ENCODE data around the gene ZNF394. TPM values are rescaled to one million over a fixed set of nuclear protein-coding genes. Genes with fewer than 3 reads are reported as not detected.
A peak's percentile ranks its signal among the peaks of the same experiment; 100 is the strongest.

ZNF394 gene
- total RNA-seq, 1 experiment from 2014 or later: 28.5 TPM

GRCh38 chr7:99497766-99498545 is 2.1 kb downstream of the ZNF394 start:
- no peak for DNase-seq (ENCODE audit: low spot score)

DNA sequence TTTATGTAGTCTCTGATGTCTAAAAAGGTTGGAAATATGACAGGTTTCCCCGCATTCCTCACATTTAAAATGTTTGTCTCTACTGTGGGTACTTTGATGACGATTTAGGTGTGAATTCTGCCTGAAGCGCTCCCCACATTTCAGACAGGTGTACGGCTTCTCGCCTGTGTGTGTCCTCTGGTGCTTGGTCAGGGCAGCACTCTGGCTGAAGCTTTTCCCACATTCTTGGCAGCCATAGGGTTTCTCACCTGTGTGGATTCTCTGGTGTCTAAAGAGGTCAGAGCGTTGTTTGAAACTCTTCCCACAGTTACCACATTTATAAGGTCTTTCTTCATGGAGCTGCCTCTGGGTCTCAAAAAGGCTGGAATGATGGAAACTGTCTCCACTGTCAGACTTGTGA is 6.3 kb downstream of the ZNF394 start:
- DNase-seq (ENCODE audit: low spot score): no peak

DNA sequence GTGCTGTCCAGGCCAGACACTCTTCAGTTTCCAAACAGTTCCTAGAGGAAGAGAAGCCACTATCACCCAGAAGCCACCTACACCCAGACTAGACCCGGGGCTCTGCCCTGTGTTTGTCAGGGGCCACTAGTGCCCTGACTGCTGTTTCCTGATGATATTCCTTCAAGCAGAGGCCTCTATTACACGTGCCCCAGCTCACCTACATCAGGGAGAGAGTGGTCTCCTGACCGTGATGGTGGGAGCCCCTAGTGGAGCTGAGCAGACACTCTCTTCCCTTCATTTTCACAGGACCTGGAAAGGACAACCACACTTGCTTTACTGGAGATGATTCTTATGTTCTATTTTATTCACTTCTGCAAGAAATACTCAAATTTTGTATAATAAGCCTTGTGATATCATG is 9.2 kb downstream of the ZNF394 start:
- no peak for DNase-seq (ENCODE audit: low spot score)

- no peak for DNase-seq (ENCODE audit: low spot score)
Observed at GRCh38 chr7:99489235-99489634, 10.8 kb downstream of the ZNF394 start.

GRCh38 chr7:99485094-99485493 is 15.0 kb downstream of the ZNF394 start:
- no peak for DNase-seq (ENCODE audit: low spot score)

- DNase-seq (ENCODE audit: low spot score): no peak
Observed at GRCh38 chr7:99478464-99479440, 21.3 kb downstream of the ZNF394 start.

- no peak for DNase-seq (ENCODE audit: low spot score)
Observed at GRCh38 chr7:99476107-99476506, 24.0 kb downstream of the ZNF394 start.

- peak; percentile 69 for DNase-seq (ENCODE audit: low spot score)
Observed at GRCh38 chr7:99473315-99473596, 26.8 kb downstream of the ZNF394 start.

DNA sequence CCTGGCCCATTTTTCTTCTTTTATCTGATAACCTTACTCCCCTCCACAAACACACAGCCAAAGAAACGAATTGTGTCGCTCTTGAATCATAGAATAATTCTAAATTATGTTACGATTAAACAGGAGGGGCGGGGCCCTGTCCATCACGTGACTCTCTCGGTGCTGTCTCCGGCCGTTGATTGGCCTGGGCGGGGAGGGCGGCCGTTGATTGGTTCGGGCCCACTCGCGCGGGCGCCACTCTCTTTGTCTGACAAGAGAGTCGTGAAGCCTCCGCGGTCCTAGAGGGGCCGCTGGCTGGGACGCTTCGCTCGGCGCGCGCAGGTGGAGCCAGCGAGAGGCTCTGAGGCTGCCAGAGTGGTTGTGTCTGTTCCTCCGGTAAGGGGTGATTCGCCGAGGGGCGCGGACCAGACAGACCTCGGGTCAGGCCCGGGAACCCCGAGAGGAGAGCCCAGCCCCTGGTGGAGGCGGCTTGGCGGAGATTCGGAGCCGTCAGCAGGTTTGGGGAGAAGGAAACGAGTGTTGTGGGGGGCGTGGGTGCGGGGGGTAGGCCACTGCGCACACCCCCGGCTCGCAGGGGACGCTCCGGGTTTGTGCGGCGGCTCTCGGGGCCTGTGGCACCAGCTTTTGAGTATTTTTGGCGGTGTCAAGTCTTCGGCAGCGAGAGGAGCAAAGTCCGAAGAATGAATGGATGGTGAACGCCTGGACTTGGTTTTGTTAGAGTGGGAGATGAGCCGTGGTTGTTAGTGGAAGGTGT is 27.3 kb downstream of the ZNF394 start, which contains the start of gene ZNF789:
Gene ZNF789, plus strand, starts transcription at position 330 of the 754 bp plus-strand sequence. CDS start 3,567 bp downstream, outside the sequence.
- peak; percentile 98 for DNase-seq (ENCODE audit: low spot score)

DNA sequence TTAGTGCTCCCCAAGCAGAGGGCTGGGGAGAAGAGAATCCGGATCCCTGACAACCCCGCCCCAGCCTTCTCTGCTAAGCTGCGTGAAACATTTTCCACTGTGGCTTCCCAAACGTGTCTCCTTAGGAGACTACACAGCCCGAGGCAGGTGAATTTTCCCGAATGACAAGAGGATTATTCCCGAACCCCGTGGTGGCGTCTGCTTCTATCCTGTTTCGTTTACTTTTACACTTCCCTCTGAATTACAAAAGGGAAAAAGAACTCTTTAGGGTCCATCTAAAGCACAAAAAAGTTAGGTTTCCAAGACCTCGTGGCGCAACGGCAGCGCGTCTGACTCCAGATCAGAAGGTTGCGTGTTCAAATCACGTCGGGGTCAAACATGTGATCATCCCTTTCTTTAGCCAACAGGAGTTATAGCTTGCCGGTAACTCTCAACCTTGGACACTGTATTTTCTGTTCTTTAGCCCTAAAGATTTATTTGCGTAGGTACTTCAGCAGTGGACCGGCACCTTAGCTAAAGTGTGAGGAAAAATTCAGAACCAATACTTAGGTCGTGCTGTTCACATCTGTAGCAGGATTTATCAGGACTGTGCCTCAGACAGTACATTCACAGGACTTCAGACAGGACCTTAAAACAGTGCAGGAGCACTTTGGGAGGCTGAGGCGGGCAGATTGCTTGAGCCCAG is 30.6 kb downstream of the ZNF394 start:
- no peak for DNase-seq (ENCODE audit: low spot score)

DNA sequence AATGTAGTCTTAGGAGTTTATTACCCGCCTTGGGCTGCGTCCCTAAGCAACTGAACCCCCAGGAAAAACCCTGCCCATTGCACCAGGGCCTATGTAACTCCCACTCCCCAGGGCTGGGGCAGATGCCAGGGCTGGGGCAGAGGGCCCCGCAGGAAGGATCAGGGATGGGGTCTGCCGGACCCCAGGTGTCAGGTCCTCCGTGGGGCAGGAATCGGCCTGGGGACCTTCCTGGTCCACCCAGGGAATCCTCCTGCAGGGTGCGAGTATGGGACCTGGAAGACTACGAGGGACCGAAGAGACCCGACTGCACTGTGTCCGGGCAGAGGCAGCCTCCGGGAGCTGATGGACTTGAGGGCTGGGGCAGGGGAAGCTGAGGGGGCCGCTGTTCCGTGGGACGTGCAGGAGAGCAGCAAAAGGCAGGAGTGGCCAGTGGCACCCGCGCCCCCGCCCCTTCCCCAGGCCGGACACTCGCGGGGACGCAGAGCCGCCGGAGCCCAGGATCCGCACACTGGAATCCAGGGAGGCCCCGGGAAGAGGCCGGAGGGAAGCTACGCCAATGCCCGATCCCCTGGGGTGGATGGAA is 31.7 kb downstream of the ZNF394 start:
- DNase-seq (ENCODE audit: low spot score): no peak

- DNase-seq (ENCODE audit: low spot score): no peak
Observed at GRCh38 chr7:99465421-99465768, 34.7 kb downstream of the ZNF394 start.

DNA sequence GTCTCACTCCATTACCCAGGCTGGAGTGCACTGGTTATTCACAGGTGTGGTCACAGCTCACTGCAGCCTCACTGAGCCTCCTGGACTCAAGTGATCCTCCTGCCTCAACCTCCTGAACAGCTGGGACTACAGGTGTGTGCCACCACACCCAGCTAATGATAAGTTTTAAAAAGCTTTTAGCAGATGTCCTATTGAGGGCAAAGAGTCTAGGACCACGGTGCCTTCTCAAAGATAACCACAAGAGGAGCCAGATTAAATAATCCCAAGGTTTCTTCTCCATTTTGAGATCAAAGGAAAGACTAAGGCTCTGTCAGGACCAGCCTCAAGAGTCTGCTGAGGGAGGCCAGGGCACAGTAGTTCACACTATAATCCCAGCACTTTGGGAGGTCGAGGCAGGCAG is 38.9 kb downstream of the ZNF394 start:
- no peak for DNase-seq (ENCODE audit: low spot score)

- DNase-seq (ENCODE audit: low spot score): no peak
Observed at GRCh38 chr7:99460651-99461050, 39.4 kb downstream of the ZNF394 start.

GRCh38 chr7:99459087-99459486 is 41.0 kb downstream of the ZNF394 start:
- DNase-seq (ENCODE audit: low spot score): peak; percentile 35

- DNase-seq (ENCODE audit: low spot score): no peak
Observed at GRCh38 chr7:99457650-99458493, 42.2 kb downstream of the ZNF394 start.

- no peak for DNase-seq (ENCODE audit: low spot score)
Observed at GRCh38 chr7:99457050-99457649, 42.9 kb downstream of the ZNF394 start.

GRCh38 chr7:99456288-99456687 is 43.8 kb downstream of the ZNF394 start:
- DNase-seq (ENCODE audit: low spot score): no peak

GRCh38 chr7:99455874-99456273 is 44.2 kb downstream of the ZNF394 start:
- DNase-seq (ENCODE audit: low spot score): no peak

DNA sequence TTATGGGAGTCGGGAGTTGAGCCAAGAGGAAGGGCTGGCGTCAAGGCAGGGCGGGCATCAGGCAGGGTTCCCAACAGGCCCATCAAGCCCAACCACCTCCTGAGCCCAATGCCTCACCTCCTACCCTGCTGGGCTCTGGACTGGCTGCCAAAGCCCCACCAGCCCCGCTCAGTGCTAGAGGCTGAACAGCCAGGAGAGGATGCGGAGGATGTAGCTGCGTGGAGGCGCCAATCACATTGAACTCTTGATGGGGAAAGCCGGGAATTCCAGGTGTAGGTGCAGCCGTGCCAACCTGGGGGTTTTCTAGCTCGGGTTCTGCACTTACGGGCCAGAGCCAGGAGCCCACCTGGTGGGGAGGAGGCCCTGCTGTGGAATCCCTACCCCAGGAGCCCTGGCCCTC is 47.0 kb downstream of the ZNF394 start:
- no peak for DNase-seq (ENCODE audit: low spot score)

All from HT-29 (cell line).